Common myeloid progenitor, CD34-positive (primary cell): Measurements from ENCODE around the gene NT5E.
A peak's percentile ranks its signal among the peaks of the same experiment; 100 is the strongest.

Experiments
- CTCF ChIA-PET: fragments of 350-600 bp; sonication (Branson Sonifier 250); formaldehyde crosslinking; loops from one replicate; lab custom pipeline; 2021; ENCODE audit warnings: antibody characterized with exemption; lab: Charles Lee
- POLR2A ChIA-PET: fragments of 350-600 bp; sonication (Branson Sonifier 250); formaldehyde crosslinking; loops from one replicate; lab custom pipeline; 2021; ENCODE audit warnings: antibody characterized with exemption; lab: Charles Lee
- DNase-seq, 3 donors: peaks; one replicate each; pipeline versions ENCODE4 v3.0.0 to v3.0.0-alpha.2; 2013
- H3K27ac ChIP-seq, 2 experiments: 1 replicate in 1 of 2; 2 replicates in 1 of 2; pipeline ENCODE4 v1.7.0; 2013; ENCODE audit warnings: inconsistent platforms in 2 of 2, low read length in 2 of 2, mild to moderate bottlenecking in 2 of 2, low read depth in 1 of 2, moderate library complexity in 1 of 2; ENCODE audit not compliant: severe bottlenecking in 2 of 2, insufficient read depth in 1 of 2, poor library complexity in 1 of 2
- H3K27me3 ChIP-seq, 5 experiments: replicated peaks in 2 of 5; 1 replicate in 3 of 5; 2 replicates in 2 of 5; pipeline versions ENCODE4 v1.6.1 to v1.7.0; 2013; ENCODE audit warnings: low read length in 4 of 5, mild to moderate bottlenecking in 2 of 5, moderate library complexity in 2 of 5, inconsistent platforms in 1 of 5; ENCODE audit not compliant: insufficient read depth in 5 of 5, control insufficient read depth in 4 of 5
- H3K36me3 ChIP-seq, 4 experiments: 1 replicate in 2 of 4; 2 replicates in 2 of 4; pipeline versions ENCODE4 v1.6.1 to v1.7.0; 2013; ENCODE audit warnings: low read length in 3 of 4, control low read depth in 1 of 4, mild to moderate bottlenecking in 1 of 4; ENCODE audit not compliant: control insufficient read depth in 4 of 4, insufficient read depth in 4 of 4
- H3K4me1 ChIP-seq, 4 experiments: 1 replicate in 3 of 4; 2 replicates in 1 of 4; pipeline versions ENCODE4 v1.6.1 to v1.7.1; 2013; ENCODE audit warnings: low read length in 3 of 4, mild to moderate bottlenecking in 3 of 4, control low read depth in 1 of 4, inconsistent platforms in 1 of 4, moderate library complexity in 1 of 4; ENCODE audit not compliant: control insufficient read depth in 4 of 4, insufficient read depth in 4 of 4; ENCODE audit errors: control extremely low read depth in 1 of 4
- H3K4me3 ChIP-seq, 7 experiments: 1 replicate in 4 of 7; 2 replicates in 3 of 7; pipeline versions ENCODE4 v1.5.1 to v1.7.0; 2013; ENCODE audit warnings: mild to moderate bottlenecking in 7 of 7, low read length in 6 of 7, moderate library complexity in 6 of 7, inconsistent platforms in 2 of 7, low read depth in 2 of 7, control low read depth in 1 of 7; ENCODE audit not compliant: insufficient read depth in 4 of 7, control insufficient read depth in 1 of 7; ENCODE audit errors: extremely low read depth in 1 of 7
- H3K9me3 ChIP-seq, 5 experiments: 1 replicate in 4 of 5; 2 replicates in 1 of 5; pipeline versions ENCODE4 v1.6.1 to v1.7.1; 2013; ENCODE audit warnings: low read length in 4 of 5, mild to moderate bottlenecking in 2 of 5, inconsistent platforms in 1 of 5, low read depth in 1 of 5, moderate library complexity in 1 of 5; ENCODE audit not compliant: control insufficient read depth in 4 of 5, insufficient read depth in 2 of 5; ENCODE audit errors: control extremely low read depth in 1 of 5
- WGBS: methylation state at CpG from one replicate; pipeline ENCODE4 v1.1.5; 2013; ENCODE audit not compliant: insufficient coverage; 5-methylcytosine and 5-hydroxymethylcytosine counted together

NT5E gene

DNA sequence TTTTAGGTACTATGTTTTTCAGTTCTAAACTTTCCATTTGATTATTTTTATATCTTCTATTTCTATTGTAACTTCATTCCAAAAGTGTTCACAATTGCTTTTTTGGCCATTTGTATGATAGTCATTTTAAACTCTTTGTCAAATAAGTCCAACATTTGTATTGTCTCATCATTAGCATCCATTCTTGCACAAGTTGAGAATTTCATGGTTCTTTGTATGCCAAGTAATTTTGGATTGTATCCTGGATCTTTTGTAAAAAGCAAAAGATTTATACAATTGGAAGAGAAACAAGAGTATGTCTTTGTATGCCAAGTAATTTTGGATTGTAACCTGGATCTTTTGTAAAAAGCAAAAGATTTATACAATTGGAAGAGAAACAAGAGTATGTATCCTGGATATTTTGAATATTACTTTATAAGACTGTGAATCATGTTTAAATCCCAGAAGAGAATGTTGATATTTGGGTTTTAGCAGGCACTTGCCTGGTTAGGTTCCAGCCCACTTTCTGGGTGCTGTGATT, 36.9 kb upstream of the NT5E start:
- POLR2A ChIA-PET = no interaction called here
- H3K27me3 ChIP-seq = peaks cover 0 to 3% (median 0%) of the 10 kb centered on the region in 5 experiments
- H3K9me3 ChIP-seq = no peaks in the 10 kb centered on the region
- H3K4me1 ChIP-seq = no peaks in the 10 kb centered on the region
- no peak for DNase-seq
- H3K4me3 ChIP-seq = no peak overlapping the region
- H3K36me3 ChIP-seq = no peaks in the 10 kb centered on the region
- CTCF ChIA-PET = no interaction called here
- no peak overlapping the region for H3K27ac ChIP-seq

DNA sequence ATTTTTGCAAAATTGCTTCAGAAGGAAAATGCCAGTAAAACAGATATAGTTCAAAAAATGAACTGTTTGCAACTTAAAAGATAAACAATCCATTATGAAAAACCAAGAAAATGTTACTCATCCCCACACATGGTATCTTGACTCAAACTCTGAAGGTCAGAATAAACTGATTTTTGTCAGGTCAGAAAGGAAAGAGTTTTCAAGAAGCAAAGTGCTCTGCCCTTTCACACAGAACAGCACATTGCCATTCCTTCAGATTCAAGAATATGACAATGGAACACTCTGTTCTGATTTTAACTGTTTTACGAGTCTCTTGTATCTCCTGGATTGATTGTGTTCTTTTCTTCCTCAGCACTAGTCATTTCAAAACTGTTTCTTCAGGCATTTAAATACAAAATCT, 33.8 kb upstream of the NT5E start:
- Histone ChIP-seq H3K4me1 (peaks cover 0 to 7% (median 6%) of the 10 kb centered on the region in 4 experiments), H3K9me3 (no peaks in the 10 kb centered on the region), H3K27me3 (peaks cover 0 to 3% (median 0%) of the 10 kb centered on the region in 5 experiments), H3K27ac (no peak overlapping the region), H3K4me3 (no peak overlapping the region), H3K36me3 (no peaks in the 10 kb centered on the region)
- ChIA-PET POLR2A (no interaction called here), CTCF (no interaction called here)
- WGBS = 100% methylated on average over 1 of the region's 1 CpG
- no peak for DNase-seq

DNA sequence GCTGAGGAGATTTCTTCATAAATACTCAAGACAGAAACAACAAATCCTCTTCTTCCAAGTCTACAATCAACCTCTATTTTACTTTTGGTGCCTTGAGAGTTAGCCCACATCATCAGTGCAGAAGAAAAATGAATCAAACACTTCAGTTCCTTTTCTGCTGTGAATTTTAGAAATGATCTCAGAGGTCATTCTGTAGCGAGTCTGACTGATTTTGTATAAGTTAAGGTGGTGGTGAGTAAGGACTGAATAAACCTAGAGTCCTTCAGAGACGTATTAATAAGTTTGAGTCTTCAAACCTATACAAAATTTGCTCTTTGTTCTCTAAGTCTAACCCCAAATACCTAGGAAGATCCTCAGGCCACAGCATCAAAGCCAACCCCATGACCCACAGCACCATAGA, 33.1 kb upstream of the NT5E start:
- peaks cover 0 to 7% (median 6%) of the 10 kb centered on the region in 4 experiments for H3K4me1 ChIP-seq
- H3K27me3 ChIP-seq = peaks cover 0 to 3% (median 0%) of the 10 kb centered on the region in 5 experiments
- ChIA-PET CTCF (no interaction called here), POLR2A (no interaction called here)
- no peak overlapping the region for H3K4me3 ChIP-seq
- WGBS = no CpG with 5 or more reads among the region's 2 CpGs
- no peak overlapping the region for H3K27ac ChIP-seq
- DNase-seq = no peak
- H3K36me3 ChIP-seq = no peaks in the 10 kb centered on the region
- H3K9me3 ChIP-seq = no peaks in the 10 kb centered on the region

DNA sequence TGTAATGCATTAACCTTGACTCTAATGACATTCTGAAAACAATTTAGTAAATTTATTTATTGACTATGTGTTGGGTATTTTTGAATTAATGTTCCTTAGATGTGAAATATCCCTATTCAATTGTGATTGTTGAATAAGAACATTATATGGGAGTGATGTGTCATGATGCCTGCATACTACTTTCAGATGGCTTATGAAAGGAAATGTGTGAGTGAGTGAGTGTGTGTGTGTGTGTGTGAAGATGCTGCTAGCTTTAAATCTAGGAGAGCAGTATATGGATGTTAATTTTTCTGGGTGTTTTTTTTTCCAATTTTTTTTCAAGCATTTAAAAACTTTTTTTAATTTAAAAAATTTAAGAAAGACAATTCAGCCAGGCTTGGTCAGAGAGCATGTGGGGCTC, 32.5 kb upstream of the NT5E start:
- DNase-seq = no peak
- Histone ChIP-seq H3K36me3 (no peaks in the 10 kb centered on the region), H3K4me1 (peaks cover 0 to 7% (median 6%) of the 10 kb centered on the region in 4 experiments), H3K27ac (no peak overlapping the region), H3K9me3 (no peaks in the 10 kb centered on the region), H3K4me3 (no peak overlapping the region), H3K27me3 (peaks cover 0 to 3% (median 0%) of the 10 kb centered on the region in 5 experiments)
- ChIA-PET POLR2A (no interaction called here), CTCF (no interaction called here)

DNA sequence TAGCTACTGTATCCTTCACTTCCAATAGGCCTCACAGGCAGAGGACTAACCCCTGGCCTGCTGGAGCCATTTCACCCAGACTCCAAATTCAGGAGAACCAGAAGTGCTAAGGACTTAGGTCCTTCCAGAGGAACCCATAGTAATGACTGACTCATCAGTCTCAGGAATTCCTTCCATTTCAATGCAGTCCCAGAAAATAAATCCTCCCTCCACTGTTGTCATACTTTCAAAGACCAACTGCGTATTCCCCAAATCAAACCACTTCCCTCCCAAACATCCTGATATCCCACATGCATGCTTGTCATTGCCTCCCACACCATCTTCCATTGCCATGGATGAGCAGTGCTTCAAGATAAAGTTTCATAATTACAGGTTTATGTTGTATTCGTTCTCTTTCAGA, 31.8 kb upstream of the NT5E start:
- H3K4me3 ChIP-seq = no peak overlapping the region
- no peak for DNase-seq
- H3K9me3 ChIP-seq = no peaks in the 10 kb centered on the region
- POLR2A ChIA-PET = no interaction called here
- H3K27ac ChIP-seq = no peak overlapping the region
- CTCF ChIA-PET = interaction anchor here (2.0 kb wide), 1 partner anchor 16 kb away, joined by 7 read pairs; no protein-coding TSS in a partner anchor
- H3K27me3 ChIP-seq = peaks cover 0 to 3% (median 0%) of the 10 kb centered on the region in 5 experiments
- no peaks in the 10 kb centered on the region for H3K36me3 ChIP-seq
- H3K4me1 ChIP-seq = peaks cover 0 to 7% (median 6%) of the 10 kb centered on the region in 4 experiments
- WGBS = 100% methylated on average over 2 of the region's 2 CpGs

DNA sequence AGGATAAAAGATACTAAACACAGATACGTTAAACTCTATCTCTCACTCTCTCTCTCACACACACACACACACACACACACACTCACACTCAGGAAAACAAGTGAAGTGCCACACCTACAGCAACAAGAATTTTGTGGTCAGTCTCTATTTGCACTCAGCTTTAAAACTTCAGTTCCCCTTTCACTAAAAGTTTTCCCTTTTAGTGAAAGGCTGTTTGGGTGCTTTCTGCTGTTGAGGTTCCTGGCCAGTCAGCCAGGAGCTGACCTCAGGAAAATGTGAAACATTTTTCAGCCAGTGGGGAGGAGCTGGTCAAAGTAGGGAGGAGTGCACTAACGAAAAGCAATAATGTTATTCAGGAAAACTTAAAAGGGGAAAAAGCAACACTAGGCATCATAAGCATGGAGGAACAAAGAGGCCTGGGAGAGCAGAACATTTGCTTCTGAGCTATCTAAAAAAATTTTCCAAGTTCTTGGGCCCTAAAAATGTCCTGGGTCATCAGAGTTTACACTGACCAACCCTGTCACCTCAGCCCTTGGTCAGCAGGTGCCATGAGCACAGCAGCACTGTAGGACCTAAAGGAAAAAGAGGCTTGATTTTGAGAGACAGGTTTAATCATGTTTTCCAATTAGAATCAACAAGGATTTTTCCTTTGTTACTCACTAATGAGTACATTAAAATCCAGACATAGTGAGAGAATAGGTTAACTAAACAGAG, 30.7 kb upstream of the NT5E start:
- Histone ChIP-seq H3K4me1 (peaks cover 0 to 7% (median 6%) of the 10 kb centered on the region in 4 experiments), H3K27ac (no peak overlapping the region), H3K4me3 (no peak overlapping the region), H3K36me3 (no peaks in the 10 kb centered on the region), H3K27me3 (no peaks in the 10 kb centered on the region), H3K9me3 (no peaks in the 10 kb centered on the region)
- ChIA-PET POLR2A (no interaction called here), CTCF (interaction anchor here (2.0 kb wide), 1 partner anchor 17 kb away, joined by 7 read pairs; no protein-coding TSS in a partner anchor)
- 0% methylated on average over 2 of the region's 2 CpGs for WGBS
- DNase-seq = peak; percentile 13 to 54 (median 45)

DNA sequence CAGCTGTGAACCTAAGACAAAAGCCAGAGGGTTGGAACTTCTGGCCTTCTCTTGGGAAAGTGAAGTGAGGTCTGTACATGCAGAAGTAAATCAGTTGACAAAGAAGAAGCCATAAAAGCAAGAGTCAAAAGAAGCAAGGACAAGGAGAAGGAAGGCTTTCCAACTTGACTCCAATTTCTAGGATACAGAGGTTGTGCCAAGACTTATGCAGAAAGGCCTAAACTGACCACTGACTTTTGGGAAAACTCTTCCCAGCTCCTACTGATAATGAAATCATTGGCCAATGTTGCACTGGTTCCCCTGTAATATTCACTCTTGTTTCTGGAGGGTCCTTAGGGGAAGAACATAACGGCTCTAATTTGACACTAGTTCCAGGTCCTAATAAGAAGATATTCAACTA, 29.3 kb upstream of the NT5E start:
- CTCF ChIA-PET = no interaction called here
- no peak overlapping the region for H3K4me3 ChIP-seq
- peaks cover 0 to 7% (median 6%) of the 10 kb centered on the region in 4 experiments for H3K4me1 ChIP-seq
- no peak overlapping the region for H3K27ac ChIP-seq
- H3K9me3 ChIP-seq = peaks cover 0 to 5% (median 0%) of the 10 kb centered on the region in 5 experiments
- 100% methylated on average over 1 of the region's 1 CpG for WGBS
- H3K27me3 ChIP-seq = no peaks in the 10 kb centered on the region
- POLR2A ChIA-PET = no interaction called here
- H3K36me3 ChIP-seq = no peaks in the 10 kb centered on the region
- no peak for DNase-seq
